ENCODE data around the gene INS. TPM values are rescaled to one million over a fixed set of nuclear protein-coding genes. Genes with fewer than 3 reads are reported as not detected.

The INS gene
- total and polyA plus RNA-seq, 2 of the 13 experiments (the other 11 are each of a cell fraction or from before 2014, with no cell fraction given): not detected

DNA sequence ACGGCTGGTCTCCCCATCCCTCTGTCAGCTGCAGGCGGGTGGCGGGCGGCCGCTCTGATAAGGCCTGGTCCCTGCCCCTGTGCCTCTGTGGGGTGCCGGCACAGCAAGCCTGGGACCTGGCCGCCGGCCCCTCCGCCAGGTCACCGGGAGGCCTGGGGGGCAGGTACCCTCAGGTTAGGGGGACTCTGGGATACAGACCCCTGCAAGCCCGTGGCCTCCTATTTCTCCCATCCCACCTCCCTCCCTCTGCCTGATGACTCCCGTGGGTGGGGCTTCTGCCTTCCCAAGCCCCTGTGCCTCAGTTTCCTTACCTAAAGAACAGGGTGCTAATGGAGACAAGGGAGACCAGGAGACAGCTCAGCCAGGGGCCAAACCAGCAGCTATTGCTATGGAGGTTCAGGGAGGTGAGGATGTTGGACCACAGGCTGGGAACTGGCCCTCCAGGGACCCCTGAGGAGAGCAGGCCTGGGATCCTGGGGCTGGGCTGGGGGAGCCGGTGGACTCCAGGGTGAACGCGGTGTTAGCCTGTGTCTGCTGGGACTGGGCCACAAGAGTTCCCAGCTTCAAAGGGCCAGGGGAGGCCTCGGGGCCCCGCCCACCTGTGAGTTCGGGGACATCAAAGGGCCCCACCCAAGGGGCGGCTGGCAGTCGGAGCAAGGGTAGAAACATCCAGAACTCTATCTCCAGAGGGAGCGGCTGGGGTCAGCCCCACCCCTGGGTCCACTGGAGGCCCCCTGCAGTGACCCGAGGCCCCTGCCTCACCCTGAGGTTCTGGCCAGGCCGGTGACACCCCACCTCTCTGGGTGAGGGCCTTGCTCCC is 42.6 kb upstream of the INS start:
- no peak overlapping the region for H2AFZ ChIP-seq (ENCODE audit: low read length)
- CTCF ChIA-PET (ENCODE audit: low intra/inter-chr PET ratio, low total read pairs): no interaction called here
- peaks cover 77% of the 10 kb centered on the region for H3K4me1 ChIP-seq (ENCODE audit: insufficient read depth, low read length)
- no peaks in the 10 kb centered on the region for H3K27me3 ChIP-seq (ENCODE audit: control insufficient read depth in 1 of 2, insufficient read depth in 2 of 2, low read length in 2 of 2)
- H3K9ac ChIP-seq (ENCODE audit: insufficient read depth, low read depth, low read length): peak overlapping the region; percentile 71
- H3K4me3 ChIP-seq (replicated peaks in 1 of 3; ENCODE audit: insufficient read depth in 1 of 3, low read depth in 2 of 3, low read length in 3 of 3): peak overlapping the region; percentile 14 to 63 (median 53); a peak in 5 of 6 replicates
- in situ Hi-C loops (cut with HindIII; ENCODE audit: extremely low pct_ligation_motif_present, low pct_unique_long_range_greater_than_20kb): loop anchor here (5.0 to 25.0 kb wide), 2 partner anchors 214 to 534 kb away; no protein-coding TSS in a partner anchor
- DNase-seq (ENCODE audit: low spot score) (peak; percentile 86), ATAC-seq (peak; percentile 70), FAIRE-seq (no peak)
- H3K79me2 ChIP-seq (ENCODE audit: insufficient read depth, low read length): no peaks in the 10 kb centered on the region
- peak overlapping the region; percentile 78 for H3K4me2 ChIP-seq (ENCODE audit: low read depth, low read length)
- POLR2A ChIA-PET: interaction anchor here (0.8 to 3.9 kb wide), 3 partner anchors 9 to 102 kb away, joined by 3 to 34 read pairs (median 3); no protein-coding TSS in a partner anchor
- peak overlapping the region; percentile 66 for H3K27ac ChIP-seq (ENCODE audit: extremely low read length, insufficient read depth, low read length)
- intact Hi-C loops (cut with micrococcal nuclease; ENCODE audit: unreplicated experiment): no loop called here
- WGBS (ENCODE audit: low lambda C conversion rate): 80% methylated on average over 10 of the region's 23 CpGs
- no peaks in the 10 kb centered on the region for H4K20me1 ChIP-seq (ENCODE audit: insufficient read depth, low read length)
- H3K9me3 ChIP-seq (ENCODE audit: low read length): no peaks in the 10 kb centered on the region
- no peaks in the 10 kb centered on the region; a peak in 1 of 5 replicates for H3K36me3 ChIP-seq (replicated peaks in 1 of 2; ENCODE audit: control insufficient read depth in 1 of 2, insufficient read depth in 2 of 2, low read length in 2 of 2)
- TSS peak; percentile 72 for BruUV-seq (replicated peaks)
- TF ChIP-seq CREM (IDR thresholded peaks at IDR 0.05): no peak
- TF ChIP-seq CREM (CRISPR knock-in tag; IDR thresholded peaks at IDR 0.05): no peak
- TF ChIP-seq, protein P1, sequence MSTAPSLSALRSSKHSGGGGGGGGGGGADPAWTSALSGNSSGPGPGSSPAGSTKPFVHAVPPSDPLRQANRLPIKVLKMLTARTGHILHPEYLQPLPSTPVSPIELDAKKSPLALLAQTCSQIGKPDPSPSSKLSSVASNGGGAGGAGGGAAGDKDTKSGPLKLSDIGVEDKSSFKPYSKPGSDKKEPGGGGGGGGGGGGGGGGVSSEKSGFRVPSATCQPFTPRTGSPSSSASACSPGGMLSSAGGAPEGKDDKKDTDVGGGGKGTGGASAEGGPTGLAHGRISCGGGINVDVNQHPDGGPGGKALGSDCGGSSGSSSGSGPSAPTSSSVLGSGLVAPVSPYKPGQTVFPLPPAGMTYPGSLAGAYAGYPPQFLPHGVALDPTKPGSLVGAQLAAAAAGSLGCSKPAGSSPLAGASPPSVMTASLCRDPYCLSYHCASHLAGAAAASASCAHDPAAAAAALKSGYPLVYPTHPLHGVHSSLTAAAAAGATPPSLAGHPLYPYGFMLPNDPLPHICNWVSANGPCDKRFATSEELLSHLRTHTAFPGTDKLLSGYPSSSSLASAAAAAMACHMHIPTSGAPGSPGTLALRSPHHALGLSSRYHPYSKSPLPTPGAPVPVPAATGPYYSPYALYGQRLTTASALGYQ (CRISPR knock-in tag; IDR thresholded peaks at IDR 0.05): 0 out of 2 replicates have a peak, but pooled peaks have one; percentile 21
- TF ChIP-seq, protein P2, sequence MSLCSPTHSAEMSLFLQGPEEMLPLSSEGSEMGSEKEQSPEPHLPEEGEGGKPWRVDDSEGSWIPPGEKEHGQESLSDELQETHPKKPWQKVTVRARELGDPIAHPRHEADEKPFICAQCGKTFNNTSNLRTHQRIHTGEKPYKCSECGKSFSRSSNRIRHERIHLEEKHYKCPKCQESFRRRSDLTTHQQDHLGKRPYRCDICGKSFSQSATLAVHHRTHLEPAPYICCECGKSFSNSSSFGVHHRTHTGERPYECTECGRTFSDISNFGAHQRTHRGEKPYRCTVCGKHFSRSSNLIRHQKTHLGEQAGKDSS (CRISPR knock-in tag; IDR thresholded peaks at IDR 0.05; ENCODE audit: borderline replicate concordance, low read depth): no peak
- TF ChIP-seq ZNF816 (CRISPR knock-in tag; IDR thresholded peaks at IDR 0.05; ENCODE audit: borderline replicate concordance): no peak
- TF ChIP-seq, protein P3, sequence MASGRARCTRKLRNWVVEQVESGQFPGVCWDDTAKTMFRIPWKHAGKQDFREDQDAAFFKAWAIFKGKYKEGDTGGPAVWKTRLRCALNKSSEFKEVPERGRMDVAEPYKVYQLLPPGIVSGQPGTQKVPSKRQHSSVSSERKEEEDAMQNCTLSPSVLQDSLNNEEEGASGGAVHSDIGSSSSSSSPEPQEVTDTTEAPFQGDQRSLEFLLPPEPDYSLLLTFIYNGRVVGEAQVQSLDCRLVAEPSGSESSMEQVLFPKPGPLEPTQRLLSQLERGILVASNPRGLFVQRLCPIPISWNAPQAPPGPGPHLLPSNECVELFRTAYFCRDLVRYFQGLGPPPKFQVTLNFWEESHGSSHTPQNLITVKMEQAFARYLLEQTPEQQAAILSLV (CRISPR knock-in tag; IDR thresholded peaks at IDR 0.05; ENCODE audit: borderline replicate concordance): no peak
- TF ChIP-seq, protein P4, sequence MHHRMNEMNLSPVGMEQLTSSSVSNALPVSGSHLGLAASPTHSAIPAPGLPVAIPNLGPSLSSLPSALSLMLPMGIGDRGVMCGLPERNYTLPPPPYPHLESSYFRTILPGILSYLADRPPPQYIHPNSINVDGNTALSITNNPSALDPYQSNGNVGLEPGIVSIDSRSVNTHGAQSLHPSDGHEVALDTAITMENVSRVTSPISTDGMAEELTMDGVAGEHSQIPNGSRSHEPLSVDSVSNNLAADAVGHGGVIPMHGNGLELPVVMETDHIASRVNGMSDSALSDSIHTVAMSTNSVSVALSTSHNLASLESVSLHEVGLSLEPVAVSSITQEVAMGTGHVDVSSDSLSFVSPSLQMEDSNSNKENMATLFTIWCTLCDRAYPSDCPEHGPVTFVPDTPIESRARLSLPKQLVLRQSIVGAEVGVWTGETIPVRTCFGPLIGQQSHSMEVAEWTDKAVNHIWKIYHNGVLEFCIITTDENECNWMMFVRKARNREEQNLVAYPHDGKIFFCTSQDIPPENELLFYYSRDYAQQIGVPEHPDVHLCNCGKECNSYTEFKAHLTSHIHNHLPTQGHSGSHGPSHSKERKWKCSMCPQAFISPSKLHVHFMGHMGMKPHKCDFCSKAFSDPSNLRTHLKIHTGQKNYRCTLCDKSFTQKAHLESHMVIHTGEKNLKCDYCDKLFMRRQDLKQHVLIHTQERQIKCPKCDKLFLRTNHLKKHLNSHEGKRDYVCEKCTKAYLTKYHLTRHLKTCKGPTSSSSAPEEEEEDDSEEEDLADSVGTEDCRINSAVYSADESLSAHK (CRISPR knock-in tag; IDR thresholded peaks at IDR 0.05; ENCODE audit: borderline replicate concordance): no peak
- TF ChIP-seq, protein P5, sequence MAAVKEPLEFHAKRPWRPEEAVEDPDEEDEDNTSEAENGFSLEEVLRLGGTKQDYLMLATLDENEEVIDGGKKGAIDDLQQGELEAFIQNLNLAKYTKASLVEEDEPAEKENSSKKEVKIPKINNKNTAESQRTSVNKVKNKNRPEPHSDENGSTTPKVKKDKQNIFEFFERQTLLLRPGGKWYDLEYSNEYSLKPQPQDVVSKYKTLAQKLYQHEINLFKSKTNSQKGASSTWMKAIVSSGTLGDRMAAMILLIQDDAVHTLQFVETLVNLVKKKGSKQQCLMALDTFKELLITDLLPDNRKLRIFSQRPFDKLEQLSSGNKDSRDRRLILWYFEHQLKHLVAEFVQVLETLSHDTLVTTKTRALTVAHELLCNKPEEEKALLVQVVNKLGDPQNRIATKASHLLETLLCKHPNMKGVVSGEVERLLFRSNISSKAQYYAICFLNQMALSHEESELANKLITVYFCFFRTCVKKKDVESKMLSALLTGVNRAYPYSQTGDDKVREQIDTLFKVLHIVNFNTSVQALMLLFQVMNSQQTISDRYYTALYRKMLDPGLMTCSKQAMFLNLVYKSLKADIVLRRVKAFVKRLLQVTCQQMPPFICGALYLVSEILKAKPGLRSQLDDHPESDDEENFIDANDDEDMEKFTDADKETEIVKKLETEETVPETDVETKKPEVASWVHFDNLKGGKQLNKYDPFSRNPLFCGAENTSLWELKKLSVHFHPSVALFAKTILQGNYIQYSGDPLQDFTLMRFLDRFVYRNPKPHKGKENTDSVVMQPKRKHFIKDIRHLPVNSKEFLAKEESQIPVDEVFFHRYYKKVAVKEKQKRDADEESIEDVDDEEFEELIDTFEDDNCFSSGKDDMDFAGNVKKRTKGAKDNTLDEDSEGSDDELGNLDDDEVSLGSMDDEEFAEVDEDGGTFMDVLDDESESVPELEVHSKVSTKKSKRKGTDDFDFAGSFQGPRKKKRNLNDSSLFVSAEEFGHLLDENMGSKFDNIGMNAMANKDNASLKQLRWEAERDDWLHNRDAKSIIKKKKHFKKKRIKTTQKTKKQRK (IDR thresholded peaks at IDR 0.05; ENCODE audit: low read length): no peak
- TF ChIP-seq ZNF12 (CRISPR knock-in tag; IDR thresholded peaks at IDR 0.05): no peak
- TF ChIP-seq MLX (CRISPR knock-in tag; IDR thresholded peaks at IDR 0.05): no peak
- TF ChIP-seq ZNF670 (CRISPR knock-in tag; IDR thresholded peaks at IDR 0.05; ENCODE audit: borderline replicate concordance): no peak

Measured in HepG2 (cell line).